ENCODE data around the gene EPS8L3.
"Not testable (repeated sequence)": the region's sequence is repeated elsewhere in the genome, so short reads cannot be mapped to it uniquely, and the experiment has no call there.

Gene EPS8L3

GRCh38 chr1:109763646-109764415 is at the start of gene EPS8L3:
TSS of gene EPS8L3 (minus strand) at chr1:109763923. CDS start at chr1:109761749, 2,174 bp downstream.
- DNase-seq, result no peak

- DNase-seq, result no peak
Observed at GRCh38 chr1:109812691-109813393, 49.1 kb upstream of the EPS8L3 start.

GRCh38 chr1:109808703-109809102 is 45.0 kb upstream of the EPS8L3 start:
- no peak for DNase-seq

GRCh38 chr1:109807822-109808680 is 44.3 kb upstream of the EPS8L3 start:
- no peak for DNase-seq

GRCh38 chr1:109807402-109807801 is 43.7 kb upstream of the EPS8L3 start:
- no peak for DNase-seq

- DNase-seq, result no peak
Observed at GRCh38 chr1:109806733-109807400, 43.1 kb upstream of the EPS8L3 start.

- no peak for DNase-seq
Observed at GRCh38 chr1:109805486-109806165, 41.9 kb upstream of the EPS8L3 start.

- DNase-seq, result no peak
Observed at GRCh38 chr1:109804660-109805059, 40.9 kb upstream of the EPS8L3 start.

GRCh38 chr1:109803901-109804331 is 40.2 kb upstream of the EPS8L3 start:
- DNase-seq, result no peak

GRCh38 chr1:109802901-109803561 is 39.3 kb upstream of the EPS8L3 start:
- no peak for DNase-seq

GRCh38 chr1:109802136-109802900 is 38.6 kb upstream of the EPS8L3 start:
- no peak for DNase-seq

GRCh38 chr1:109801791-109802135 is 38.0 kb upstream of the EPS8L3 start:
- DNase-seq, result no peak

GRCh38 chr1:109800291-109800690 is 36.6 kb upstream of the EPS8L3 start:
- DNase-seq, result no peak

GRCh38 chr1:109799445-109799844 is 35.7 kb upstream of the EPS8L3 start:
- no peak for DNase-seq

GRCh38 chr1:109797303-109797595 is 33.5 kb upstream of the EPS8L3 start:
- DNase-seq, result not testable (repeated sequence)

GRCh38 chr1:109796484-109797302 is 33.0 kb upstream of the EPS8L3 start:
- DNase-seq, result no peak

- DNase-seq, result no peak
Observed at GRCh38 chr1:109794319-109795132, 30.8 kb upstream of the EPS8L3 start.

- DNase-seq, result peak; percentile 10
Observed at GRCh38 chr1:109793486-109794318, 30.0 kb upstream of the EPS8L3 start.
